Hepatocyte (in vitro differentiated cells): ENCODE data around the gene FHL3.

Source experiments
- CTCF ChIP-seq: fragments of 200-600 bp; sonication (generic); IDR thresholded peaks from 2 replicates; pipeline ENCODE4 v1.5.1; 2016; ENCODE audit warnings: antibody characterized with exemption, mild to moderate bottlenecking; ENCODE audit not compliant: poor library complexity
- EZH2 ChIP-seq: fragments of 200-600 bp; sonication (generic); IDR thresholded peaks from 2 replicates; pipeline ENCODE4 v1.6.1; 2016; ENCODE audit warnings: antibody characterized with exemption, mild to moderate bottlenecking, borderline replicate concordance
- EZH2phosphoT487 ChIP-seq: fragments of 200-600 bp; sonication (generic); IDR thresholded peaks from one replicate; pipeline ENCODE4 v1.6.1; 2018; ENCODE audit warnings: antibody characterized with exemption, mild to moderate bottlenecking, low read depth, moderate library complexity; ENCODE audit not compliant: unreplicated experiment, severe bottlenecking

GRCh38 chr1:38004284-38005108, 818 bp downstream of the FHL3 start:
- no peak for TF ChIP-seq CTCF
- TF ChIP-seq EZH2 = no peak
- no peak for TF ChIP-seq EZH2phosphoT487
